HG03575 (cell line): ENCODE results near the gene CELSR1.

ENCODE experiments used
- ATAC-seq: cut with Tn5 transposase; IDR thresholded peaks from one replicate; pipeline ENCODE4 v1.9.1; 2021; ENCODE audit not compliant: unreplicated experiment, insufficient number of reproducible peaks, low FRiP score; ENCODE audit errors: extremely low read depth

Gene CELSR1

DNA sequence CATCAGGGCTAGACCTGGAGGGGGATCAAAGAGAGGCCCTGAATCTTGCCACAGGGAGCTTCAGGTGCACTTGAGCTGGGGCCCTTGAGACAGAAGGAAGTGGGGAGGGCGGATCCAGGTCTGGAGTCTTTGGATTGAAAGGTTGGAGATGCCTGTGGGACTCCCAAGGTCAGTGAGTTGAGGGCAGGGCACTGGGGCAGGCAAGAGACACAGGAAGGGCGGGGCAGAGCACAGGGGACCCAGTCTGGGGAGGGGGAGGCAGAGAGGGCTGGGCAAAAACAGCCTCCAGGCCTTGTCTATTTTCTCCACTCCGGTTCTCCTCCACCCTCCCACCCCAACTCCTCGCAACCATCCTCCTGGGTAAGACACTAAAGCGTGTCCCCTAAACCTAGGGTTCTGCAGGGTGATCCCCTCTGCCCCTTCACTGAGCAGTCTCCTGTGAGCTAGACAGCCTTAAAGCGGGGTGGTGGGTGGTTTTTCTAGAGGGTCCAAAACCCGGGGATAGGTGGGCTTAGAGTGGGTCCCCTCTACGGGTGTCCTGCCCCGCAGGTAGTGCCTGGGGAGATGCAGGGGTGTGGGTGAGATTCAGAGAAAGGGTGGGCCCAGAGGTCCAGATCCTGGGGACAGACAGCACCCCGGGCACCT lies 38.6 kb upstream of the CELSR1 start:
- ATAC-seq, result no peak

DNA sequence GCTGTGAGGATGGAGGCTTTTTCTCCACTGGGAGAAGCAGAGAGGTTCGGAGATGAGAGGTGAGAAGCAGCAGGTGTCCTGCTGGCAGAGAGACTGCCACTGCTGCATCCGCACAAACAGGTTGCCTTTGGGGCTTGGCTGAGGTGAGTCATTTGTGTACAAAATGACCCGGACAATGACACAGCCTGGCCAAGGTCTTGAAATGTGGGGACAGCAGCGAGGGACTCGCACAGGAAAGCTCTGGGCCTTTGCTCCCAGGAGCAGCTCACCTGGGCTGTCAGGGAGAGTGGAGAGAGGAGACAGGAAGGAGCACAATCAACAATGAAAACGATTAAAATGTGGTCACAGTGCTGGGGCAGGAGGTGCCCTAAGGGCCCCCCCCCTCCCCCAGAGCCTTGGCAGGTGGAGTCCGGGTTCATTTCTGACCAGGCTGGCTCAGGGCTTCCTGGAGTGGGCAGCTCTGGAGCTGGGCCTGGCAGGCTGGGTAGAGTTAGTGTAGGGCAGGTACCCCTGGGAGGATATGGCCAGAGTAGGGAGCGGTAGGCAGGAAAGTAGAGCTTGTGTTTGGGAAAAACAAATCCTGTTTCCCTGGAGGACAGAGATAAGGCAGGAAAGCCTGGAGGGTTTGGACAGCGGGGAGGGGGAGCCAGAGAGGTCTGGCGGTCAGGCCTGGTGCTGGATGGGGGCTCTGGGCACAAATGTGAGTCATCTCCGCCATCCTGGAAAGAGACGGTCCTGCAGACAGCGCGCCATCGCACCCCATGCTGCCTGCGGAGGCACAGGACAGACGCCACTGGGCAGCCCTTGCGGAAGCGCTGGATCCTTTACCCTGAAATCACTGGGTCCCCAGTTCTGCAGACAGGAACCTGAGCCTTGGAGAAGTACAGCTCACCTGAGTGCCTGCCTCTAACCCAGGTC lies 37.8 kb upstream of the CELSR1 start:
- ATAC-seq, result no peak

- no peak for ATAC-seq
These were observed 37.1 kb upstream of the CELSR1 start for GRCh38 chr22:46574438-46574992.

- no peak for ATAC-seq
These were observed 36.5 kb upstream of the CELSR1 start for GRCh38 chr22:46573781-46574437.

- no peak for ATAC-seq
These were observed 35.7 kb upstream of the CELSR1 start for GRCh38 chr22:46572911-46573780.

- no peak for ATAC-seq
These were observed 34.3 kb upstream of the CELSR1 start for GRCh38 chr22:46571642-46572250.

DNA sequence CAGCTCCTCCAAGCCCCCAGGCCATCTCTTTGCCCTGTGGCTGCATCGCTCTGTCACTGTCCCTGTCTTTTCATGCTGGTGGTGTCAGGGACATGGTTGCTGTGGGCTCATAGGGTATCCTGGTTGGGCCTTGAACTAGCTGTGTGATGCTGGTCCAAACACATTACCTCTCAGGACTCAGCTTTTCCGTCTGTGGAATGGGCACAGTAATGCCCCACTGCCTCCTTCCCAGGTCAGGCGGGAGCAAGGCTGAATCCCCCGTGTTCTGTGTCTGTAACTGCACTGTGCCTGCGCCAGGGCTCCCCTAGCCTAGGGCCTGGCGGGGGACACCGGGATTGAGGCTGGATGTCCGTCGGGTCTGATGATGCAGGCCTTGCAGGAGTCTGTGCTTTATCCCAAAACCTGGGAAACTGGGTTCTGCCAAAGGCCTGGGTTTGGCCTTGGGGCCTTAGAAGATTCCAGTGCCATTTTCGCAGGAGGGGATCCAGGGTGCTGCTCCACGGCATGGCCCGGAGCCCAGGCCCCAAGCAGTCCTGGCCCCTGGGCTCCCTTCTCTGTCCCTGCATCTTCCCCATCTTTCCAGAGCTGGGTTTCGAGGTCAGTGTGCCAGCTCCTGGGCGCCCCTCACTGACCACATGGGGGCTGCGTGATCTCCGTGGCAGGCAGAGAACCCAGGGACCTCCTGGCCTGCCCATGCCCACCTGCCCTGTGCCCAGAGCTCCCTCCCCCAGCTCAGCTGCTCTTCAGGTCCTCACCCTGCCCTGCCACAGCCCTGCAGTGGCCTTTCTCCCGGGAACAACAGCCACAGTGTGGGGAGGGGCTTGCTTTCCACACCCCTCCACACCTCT lies 32.7 kb upstream of the CELSR1 start:
- ATAC-seq, result no peak

DNA sequence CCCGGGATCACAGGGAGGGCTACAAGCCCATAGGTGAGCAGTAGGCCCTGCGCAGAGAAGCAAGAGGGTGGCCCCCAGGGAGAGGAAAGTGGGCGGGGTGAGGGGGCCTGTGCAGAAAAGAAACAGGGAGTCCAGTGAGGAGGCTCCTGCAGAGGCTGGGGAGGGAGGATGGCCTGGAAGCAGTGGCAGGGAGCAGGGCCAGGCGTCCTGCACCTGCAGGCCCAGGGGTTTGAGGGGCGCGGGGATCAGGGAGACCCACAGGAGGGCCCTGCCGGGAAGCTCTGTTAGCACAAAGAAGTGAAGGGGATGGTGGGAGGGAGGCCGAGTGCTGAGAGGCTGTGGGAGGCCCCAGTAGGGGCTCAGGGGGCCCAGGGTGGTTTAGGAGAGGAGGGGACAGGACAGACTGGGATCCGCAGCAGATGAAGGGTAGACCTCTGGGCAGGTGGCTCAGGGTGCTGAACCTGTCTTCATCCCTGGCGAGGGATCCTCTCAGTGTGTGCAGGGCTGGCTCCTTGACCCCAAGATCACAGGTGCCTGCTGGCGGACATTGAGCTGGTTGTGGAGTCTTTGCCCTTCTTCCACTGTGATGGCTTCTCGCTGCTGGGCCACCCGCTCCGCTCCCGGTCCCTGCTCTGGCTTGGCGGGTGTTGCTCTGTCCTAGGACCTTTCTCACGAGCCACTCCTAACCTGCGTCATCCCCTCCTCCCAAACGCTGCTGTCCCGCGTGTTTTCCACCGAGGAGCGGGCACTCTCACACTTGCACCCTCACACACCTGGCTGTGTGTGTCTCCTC lies 31.8 kb upstream of the CELSR1 start:
- ATAC-seq, result no peak

DNA sequence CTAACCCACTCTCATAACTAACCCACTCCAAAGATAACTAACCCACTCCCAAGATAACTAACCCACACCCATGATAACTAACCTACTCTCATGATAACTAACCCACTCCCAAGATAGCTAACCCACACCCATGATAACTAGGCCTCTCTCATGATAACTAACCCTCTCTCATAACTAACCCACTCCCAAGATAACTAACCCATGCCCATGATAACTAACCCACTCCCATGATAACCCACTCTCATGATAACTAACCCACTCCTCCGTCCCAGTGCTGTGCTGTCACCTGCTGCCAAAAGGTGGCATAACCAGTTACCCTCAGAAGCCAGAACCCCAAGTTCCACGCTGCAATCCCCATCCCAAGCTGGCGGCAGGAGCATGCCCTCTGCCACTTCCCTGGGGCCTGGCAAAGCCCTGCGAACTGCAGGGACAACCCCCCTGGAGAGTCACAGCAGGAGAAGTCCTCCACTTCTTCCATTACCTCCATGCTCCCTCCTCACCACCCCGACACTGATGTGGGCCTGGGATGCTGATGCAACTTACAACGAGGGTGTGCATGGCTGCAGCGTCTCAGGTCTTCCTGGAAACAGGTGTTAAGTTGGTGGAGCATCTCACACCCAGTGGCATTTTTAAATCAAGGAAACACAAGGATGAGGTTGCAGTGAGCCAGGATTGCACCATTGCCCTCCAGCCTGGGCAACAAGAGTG lies 30.8 kb upstream of the CELSR1 start:
- ATAC-seq, result no peak

DNA sequence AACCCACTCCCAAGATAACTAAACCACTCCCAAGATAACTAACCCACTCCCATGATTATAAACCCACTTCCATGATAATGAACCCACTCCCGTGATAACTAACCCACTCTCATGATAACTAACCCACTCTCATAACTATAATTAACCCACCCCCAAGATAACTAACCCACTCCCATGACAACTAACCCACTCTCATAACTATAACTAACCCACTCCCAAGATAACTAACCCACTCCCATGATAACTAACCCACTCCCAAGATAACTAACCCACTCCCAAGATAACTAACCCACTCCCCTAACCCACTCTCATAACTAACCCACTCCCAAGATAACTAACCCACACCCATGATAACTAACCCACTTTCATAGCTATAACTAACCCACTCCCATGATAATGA lies 30.1 kb upstream of the CELSR1 start:
- ATAC-seq, result no peak

GRCh38 chr22:46564084-46564714 lies 26.8 kb upstream of the CELSR1 start:
- no peak for ATAC-seq

DNA sequence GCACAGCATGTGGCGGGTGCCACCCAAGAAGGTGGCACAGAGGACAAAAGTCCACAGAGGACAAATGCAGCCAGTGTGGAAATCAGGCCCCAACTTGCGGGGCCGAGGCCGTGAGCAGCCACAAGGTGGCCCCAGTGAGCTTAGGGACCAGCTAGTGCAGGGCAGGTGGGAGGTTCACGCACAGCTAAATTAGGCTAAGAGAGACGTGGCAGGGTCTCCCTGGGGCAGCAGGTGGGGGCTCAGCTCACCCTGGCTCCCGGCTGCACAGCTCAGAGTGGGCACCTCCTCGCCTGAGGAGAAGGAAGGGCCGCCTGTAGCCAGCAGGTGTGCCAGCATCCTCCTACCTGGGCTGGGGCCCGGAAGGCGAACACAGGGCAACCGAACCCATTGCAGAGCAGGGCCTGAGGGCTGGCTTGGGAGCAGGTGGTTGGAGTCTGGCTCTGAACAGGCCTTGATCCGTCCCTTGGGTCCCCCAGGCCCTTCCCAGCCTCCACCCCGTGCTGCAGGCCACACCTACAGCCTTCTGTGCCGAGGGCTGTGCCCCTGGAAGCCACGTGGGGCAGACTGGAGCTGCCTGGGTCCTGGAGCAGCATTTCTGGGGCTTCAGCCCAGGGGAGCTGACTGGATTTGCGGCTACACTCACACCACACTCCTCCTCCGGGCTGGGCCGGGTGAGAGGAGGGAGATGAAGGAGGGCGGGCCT lies 26.1 kb upstream of the CELSR1 start:
- ATAC-seq, result no peak

GRCh38 chr22:46561435-46561905 lies 24.1 kb upstream of the CELSR1 start:
- no peak for ATAC-seq

DNA sequence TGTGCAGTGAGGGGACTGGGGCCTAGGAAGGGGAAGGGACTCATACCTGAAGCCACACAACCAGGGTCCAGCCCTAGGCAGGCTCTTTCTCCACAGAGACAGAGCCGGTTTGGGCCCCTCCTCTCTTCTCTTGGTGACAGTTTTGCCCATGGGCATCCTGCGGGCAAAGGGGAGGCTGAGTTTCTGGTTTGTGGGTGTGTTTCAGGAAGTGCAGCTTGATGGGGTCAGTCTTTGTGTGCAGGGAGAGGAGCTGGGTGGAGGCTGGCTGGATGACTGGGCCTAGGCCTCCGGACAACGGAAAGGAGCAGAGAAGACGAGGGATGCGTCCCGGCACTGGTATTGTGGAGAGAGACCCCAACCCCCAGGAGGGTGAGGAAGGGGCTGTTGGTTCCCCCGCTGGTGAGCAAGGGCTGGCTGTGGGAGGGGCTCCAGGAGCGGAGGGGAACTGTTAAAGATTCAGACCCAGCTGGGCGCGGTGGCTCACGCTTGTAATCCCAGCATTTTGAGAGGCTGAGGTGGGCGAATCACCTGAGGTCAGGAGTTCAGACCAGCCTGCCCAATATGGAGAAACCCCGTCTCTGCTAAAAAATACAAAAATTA lies 23.4 kb upstream of the CELSR1 start:
- ATAC-seq, result no peak
